ENCODE results near the gene WDR35.

GRCh38 chr2:19871836-19872235, 118.1 kb downstream of the WDR35 start:
- TF ChIP-seq CTCF (IDR thresholded peaks at IDR 0.05; ENCODE audit: borderline replicate concordance, extremely low read depth, low read length, poor library complexity, severe bottlenecking): no peak
- no peak for TF ChIP-seq EZH2 (IDR thresholded peaks at IDR 0.05; ENCODE audit: borderline replicate concordance, low read depth, low read length, severe bottlenecking)

All from DND-41 (cell line).